GM19099 (cell line): ENCODE measurements around the gene NRARP.
A peak's percentile ranks its signal among the peaks of the same experiment; 100 is the strongest.

ENCODE experiments used
- POLR2A ChIP-seq: IDR thresholded peaks from 3 replicates; pipeline ENCODE4 v1.6.1; 2011; ENCODE audit warnings: low read depth; ENCODE audit not compliant: insufficient read length; ENCODE audit errors: extremely low read depth

Gene NRARP

GRCh38 chr9:137278721-137279711, 23.1 kb downstream of the NRARP start:
- no peak for TF ChIP-seq POLR2A

DNA sequence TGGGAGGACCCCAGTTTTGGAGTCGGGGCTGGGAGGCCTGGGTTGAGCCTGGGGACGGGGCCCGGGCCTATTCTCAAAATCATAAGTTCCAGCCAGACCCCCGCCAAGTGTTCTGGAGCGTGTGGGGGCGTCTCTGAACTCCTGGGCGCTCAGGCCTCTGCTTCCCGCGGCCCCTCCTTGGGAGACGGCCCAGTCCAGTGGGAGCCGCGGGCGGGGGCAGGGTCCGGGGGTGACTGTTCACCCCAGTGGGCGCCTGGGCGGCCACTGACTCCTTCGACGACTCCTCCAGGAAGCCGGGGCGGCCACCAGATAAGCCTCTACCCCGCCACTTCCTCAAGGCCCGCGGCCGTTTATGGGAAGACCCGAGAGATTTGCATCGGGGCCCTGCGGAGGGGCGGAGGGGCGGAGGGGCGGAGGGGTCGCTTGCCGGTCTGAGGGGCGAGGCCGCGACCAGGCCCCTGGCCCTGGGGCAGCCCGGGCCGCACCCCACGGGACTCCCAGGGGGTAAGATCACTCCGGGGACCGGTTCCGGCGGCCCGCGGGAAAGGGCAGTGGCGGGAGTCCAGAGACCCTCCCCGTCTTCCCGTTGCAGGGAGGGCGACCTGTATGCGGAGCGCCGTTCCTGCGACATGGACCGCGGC, 23.9 kb downstream of the NRARP start:
- no peak for TF ChIP-seq POLR2A

DNA sequence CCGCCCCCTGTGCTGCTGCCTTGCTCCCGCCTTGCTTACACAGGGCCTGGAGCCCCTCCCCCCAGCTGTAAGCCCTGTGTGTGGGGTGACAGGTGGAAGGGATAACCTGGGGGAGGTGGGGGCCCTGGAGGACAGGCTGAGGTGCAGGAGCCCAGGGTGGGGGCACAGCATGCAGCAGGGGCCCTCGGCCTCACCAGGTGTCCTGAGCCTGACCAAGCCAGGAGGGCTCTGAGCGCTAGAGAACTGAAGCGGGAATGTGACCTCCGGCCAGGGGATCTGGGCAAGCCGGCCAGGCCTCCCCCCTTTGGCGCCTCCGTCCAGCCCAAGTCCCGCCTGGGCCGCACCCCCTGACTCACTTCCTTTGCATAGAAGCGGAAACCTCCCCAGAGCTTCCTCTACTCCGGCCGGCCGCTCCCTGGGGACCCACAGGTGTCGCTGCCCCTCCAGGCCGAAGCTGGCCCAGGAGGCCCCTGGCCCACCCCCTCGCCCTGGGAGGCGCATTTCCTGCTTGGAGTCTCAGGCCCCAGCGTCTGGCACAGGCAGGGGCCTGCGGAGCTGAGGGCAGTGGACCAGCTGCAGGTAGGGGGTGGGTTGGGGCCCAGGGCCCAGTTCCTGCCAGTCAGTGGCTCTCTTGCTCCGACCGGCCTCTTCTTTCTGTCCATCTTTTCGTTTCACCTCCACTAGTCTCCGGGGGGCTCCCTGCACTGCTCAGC, 24.6 kb downstream of the NRARP start, which contains the start of gene TOR4A:
TSS of gene TOR4A (plus strand) at position 398 of the 713 bp plus-strand sequence. CDS start 964 bp downstream, outside the sequence.
- TF ChIP-seq POLR2A, result peak; percentile 74

DNA sequence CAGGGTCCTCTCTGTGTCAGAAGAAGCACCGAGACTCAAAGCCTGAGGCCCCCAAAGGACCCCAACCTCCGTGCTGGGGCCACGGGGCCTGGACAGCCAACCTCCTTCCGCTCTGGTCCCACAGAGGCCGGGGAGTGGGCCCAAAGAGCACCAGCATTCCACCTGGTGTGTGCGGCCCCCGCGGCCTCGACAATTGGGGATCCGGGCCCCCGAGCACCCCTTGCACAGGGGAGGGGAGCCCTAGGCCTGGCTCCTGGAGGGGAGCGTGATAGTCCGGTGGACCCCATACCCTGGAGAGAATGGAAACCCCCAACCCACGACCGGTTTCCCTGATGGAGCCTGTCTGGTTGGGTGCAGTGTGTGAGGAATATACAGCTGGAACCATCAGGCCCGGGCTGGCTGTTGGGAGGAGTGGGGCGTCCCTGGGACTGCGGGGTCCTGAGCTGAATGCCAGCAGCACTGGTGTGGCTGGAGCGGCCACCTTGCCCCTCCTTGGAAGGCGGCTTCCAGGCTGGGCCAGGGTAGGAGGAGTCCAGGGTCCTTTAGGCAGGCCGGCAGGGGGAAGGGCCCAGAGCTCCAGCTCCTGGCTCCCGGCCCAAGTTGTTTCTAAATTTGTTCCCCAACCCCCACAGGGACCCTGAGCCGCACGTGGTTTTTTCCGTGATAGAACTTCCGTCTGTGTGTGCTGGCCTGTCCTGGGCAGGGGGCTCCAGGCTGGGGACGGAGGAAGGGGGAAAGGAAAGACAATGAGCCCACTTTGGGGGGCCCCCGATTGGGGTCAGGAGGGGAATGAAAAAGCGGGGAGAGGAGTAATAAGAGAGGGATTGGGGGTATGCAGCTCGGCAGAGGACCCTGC, 25.4 kb downstream of the NRARP start:
- no peak for TF ChIP-seq POLR2A

GRCh38 chr9:137275588-137276472, 26.2 kb downstream of the NRARP start:
- TF ChIP-seq POLR2A, result no peak

GRCh38 chr9:137275203-137275587, 26.9 kb downstream of the NRARP start:
- no peak for TF ChIP-seq POLR2A

DNA sequence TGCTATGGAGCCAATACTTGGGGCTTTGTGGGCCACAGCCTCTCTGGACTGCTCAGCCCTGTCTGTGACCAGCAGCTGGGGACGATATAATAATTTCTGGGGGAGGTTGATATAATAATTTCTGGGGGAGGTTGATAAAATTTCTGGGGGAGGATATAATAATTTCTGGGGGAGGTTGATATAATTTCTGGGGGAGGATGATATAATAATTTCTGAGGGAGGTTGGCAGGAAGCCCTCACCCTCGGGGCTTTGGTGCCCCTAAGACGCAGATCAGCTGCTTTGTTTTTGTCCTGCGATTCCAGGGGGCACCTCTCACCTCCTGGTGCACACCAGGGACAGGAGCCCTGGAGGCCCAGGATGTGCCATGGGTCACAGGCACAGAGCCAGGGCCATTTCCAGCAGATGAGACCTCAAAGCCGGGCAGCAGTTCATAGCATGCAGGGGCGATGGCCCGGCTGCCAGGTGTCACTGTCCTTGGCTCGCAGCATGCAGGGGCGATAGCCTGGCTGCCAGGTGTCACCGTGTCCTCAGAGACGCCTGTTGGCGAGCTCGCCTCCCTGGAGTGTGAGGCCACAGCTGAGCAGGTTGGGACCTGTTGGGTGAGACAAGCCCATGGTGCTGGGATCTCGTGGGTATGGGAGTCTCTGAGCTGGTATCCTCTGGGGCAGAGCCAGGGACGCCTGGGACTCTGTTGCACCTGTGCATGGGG, 28.3 kb downstream of the NRARP start:
- TF ChIP-seq POLR2A, result no peak

- no peak for TF ChIP-seq POLR2A
Observed at GRCh38 chr9:137273095-137273490, 29.0 kb downstream of the NRARP start.

DNA sequence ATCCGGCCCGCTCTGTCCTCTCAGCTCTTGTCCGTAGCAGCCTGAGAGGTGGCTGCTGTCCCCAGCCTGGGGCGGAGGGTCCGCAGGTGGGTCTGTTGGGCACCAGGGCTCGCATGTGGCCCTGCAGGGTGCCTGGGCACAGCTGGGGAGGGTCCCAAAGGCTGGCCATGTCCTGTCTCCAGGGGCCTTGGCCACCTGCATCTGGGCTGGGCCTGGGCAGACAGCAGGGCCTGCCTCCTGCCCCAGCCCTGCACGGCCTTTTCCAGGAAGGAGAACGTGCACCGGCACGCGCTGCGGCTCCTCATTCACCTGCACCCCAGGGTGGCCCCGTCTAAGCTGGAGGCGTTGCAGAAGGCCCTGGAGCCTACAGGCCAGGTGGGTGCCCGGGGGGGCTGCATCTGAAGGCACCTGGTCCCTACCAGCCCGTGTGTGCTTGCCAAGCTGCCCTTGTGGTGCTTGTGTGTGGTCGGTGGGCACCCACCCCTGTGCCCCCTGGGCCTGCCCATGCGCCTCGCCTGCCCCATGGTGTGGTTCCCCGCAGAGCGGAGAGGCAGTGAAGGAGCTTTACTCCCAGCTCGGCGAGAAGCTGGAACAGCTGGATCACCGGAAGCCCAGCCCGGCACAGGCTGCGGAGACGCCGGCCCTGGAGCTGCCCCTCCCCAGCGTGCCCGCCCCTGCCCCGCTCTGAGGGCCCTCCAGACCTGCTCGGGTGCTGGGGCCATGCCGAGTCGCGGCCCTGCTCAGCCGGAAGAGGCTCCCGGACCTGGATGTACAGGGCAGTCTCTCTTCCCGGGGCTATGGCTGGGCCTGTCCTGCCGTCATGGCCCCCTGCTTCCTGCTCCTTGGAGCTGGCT, 29.6 kb downstream of the NRARP start:
- TF ChIP-seq POLR2A, result no peak

- no peak for TF ChIP-seq POLR2A
Observed at GRCh38 chr9:137271696-137272076, 30.4 kb downstream of the NRARP start.

GRCh38 chr9:137270929-137271695, 31.0 kb downstream of the NRARP start:
- no peak for TF ChIP-seq POLR2A
